ENCODE results near the gene SYNPR.

- TF ChIP-seq CTCF (IDR thresholded peaks at IDR 0.05) (no peak), POLR2A (IDR thresholded peaks at IDR 0.05) (no peak)
Measured at GRCh38 chr3:63478990-63479660, 201.0 kb downstream of the SYNPR start.
